HG03108 (cell line): ENCODE data around the gene EMC6.

Source experiments
- ATAC-seq: cut with Tn5 transposase; IDR thresholded peaks from one replicate; pipeline ENCODE4 v1.9.1; 2021; ENCODE audit warnings: moderate library complexity; ENCODE audit not compliant: unreplicated experiment

Gene EMC6

GRCh38 chr17:3655766-3656165, 12.8 kb upstream of the EMC6 start:
- no peak for ATAC-seq

- ATAC-seq: no peak
Measured at GRCh38 chr17:3656353-3656752, 12.3 kb upstream of the EMC6 start.

- ATAC-seq: no peak
Measured at GRCh38 chr17:3656755-3657587, 11.6 kb upstream of the EMC6 start.

- ATAC-seq: no peak
Measured at GRCh38 chr17:3657588-3657869, 11.1 kb upstream of the EMC6 start.

GRCh38 chr17:3657874-3658783, 10.5 kb upstream of the EMC6 start:
- no peak for ATAC-seq

GRCh38 chr17:3658784-3659449, 9.7 kb upstream of the EMC6 start:
- no peak for ATAC-seq

- no peak for ATAC-seq
Measured at GRCh38 chr17:3659541-3660111, 9.0 kb upstream of the EMC6 start.

GRCh38 chr17:3660311-3660891, 8.2 kb upstream of the EMC6 start:
- no peak for ATAC-seq

- no peak for ATAC-seq
Measured at GRCh38 chr17:3663102-3664011, 5.3 kb upstream of the EMC6 start.

GRCh38 chr17:3665834-3666233, 2.8 kb upstream of the EMC6 start:
- ATAC-seq: no peak

- no peak for ATAC-seq
Measured at GRCh38 chr17:3666516-3666915, 2.1 kb upstream of the EMC6 start.

- ATAC-seq: no peak
Measured at GRCh38 chr17:3667366-3668278, 990 bp upstream of the EMC6 start.

GRCh38 chr17:3669085-3669347, 404 bp downstream of the EMC6 start:
- ATAC-seq: no peak

GRCh38 chr17:3669548-3669947, 936 bp downstream of the EMC6 start:
- ATAC-seq: no peak

GRCh38 chr17:3672571-3672970, 4.0 kb downstream of the EMC6 start:
- ATAC-seq: no peak

GRCh38 chr17:3675886-3676285, 7.3 kb downstream of the EMC6 start:
- ATAC-seq: no peak

GRCh38 chr17:3678095-3678820, 9.6 kb downstream of the EMC6 start:
- no peak for ATAC-seq

GRCh38 chr17:3678821-3679530, 10.4 kb downstream of the EMC6 start:
- no peak for ATAC-seq
